ENCODE results near the gene PPP2R2B.

Gene PPP2R2B

DNA sequence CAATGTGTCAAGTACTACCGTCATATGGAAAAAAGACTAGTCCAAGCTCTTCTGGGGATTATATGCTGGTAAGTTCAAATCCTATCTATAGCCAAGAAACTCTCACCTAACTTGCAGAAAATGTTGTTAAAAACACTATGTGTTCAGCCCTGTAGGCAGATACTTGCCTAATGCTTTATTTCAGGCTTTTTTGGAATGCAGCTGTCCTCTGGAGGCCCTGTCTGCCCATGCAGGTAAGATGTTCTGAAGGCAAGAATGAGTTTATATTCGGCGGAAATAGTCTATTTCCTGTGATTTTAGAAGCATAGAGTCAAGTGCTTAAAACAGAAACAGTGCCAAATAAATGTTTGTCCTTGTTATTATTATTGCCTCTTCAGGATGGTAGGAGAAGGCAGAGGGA is 34.3 kb upstream of the PPP2R2B start:
- no peak for DNase-seq (ENCODE audit: low read depth, low spot score)
- TF ChIP-seq, protein P1, sequence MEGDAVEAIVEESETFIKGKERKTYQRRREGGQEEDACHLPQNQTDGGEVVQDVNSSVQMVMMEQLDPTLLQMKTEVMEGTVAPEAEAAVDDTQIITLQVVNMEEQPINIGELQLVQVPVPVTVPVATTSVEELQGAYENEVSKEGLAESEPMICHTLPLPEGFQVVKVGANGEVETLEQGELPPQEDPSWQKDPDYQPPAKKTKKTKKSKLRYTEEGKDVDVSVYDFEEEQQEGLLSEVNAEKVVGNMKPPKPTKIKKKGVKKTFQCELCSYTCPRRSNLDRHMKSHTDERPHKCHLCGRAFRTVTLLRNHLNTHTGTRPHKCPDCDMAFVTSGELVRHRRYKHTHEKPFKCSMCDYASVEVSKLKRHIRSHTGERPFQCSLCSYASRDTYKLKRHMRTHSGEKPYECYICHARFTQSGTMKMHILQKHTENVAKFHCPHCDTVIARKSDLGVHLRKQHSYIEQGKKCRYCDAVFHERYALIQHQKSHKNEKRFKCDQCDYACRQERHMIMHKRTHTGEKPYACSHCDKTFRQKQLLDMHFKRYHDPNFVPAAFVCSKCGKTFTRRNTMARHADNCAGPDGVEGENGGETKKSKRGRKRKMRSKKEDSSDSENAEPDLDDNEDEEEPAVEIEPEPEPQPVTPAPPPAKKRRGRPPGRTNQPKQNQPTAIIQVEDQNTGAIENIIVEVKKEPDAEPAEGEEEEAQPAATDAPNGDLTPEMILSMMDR (IDR thresholded peaks at IDR 0.05; ENCODE audit: low read depth, low read length) = no peak
- H3K4me3 ChIP-seq (ENCODE audit: low read depth, low read length) = no peak overlapping the region
- in situ Hi-C loops (cut with HindIII; ENCODE audit: low sequenced_read_pairs) = no loop called here

DNA sequence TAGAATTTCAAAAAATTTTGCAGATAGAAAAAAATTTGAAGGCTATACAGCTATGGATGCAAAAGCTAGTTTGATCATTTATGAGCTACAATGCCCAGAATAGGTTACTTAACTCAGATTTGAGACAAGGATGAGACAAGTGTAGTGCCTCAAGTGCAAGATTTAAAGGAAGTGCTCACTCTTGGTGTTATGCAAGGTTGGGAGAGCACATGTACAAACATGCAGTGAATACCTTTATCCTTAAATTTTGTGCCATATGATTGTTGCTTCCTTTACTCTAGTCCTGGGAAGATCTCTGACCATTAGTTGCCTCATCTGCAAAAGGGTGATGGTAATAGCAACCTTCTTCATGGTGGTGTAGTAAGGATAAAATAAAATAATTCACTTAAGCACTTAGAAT is 31.7 kb upstream of the PPP2R2B start:
- TF ChIP-seq, protein P1 (IDR thresholded peaks at IDR 0.05; ENCODE audit: low read depth, low read length) = no peak
- H3K4me3 ChIP-seq (ENCODE audit: low read depth, low read length) = no peak overlapping the region
- in situ Hi-C loops (cut with HindIII; ENCODE audit: low sequenced_read_pairs) = no loop called here
- DNase-seq (ENCODE audit: low read depth, low spot score) = no peak

DNA sequence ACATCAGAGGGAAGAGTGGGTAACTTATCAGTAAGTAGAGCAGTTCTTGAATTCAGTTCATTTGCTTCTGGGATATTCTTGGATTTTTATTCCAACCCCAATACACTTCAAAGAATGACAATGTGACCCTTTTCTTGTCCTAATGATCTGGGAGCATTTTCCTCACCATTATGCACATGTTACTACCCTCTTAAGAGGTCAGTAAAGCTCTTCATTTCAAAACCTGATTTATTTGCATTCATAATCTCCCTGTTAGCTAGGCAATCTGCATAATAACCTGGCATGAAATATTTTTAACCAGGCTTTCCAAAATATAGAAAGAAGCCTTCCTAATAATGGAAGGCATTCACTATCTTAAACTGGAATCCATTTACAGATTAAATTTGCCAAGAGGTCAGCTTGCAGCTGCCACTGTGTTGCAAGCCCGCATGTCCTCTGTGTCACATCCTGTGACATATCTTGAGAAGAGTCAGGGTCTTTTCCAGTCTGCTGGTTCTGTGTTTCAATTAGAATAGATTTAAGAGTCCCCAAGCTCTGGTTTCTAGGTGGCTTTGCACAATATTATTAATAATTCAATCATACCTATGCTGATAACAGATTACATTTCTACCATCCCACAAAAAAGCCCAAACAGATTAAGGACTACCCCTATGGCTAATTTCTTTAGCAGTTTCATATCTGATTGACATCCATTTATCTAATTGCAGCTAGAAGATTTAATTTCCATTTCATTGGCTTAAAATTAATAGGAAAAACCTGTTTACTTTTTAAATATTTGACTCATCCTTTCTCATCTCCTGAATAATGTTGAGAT is 30.9 kb upstream of the PPP2R2B start:
- no peak overlapping the region for H3K4me3 ChIP-seq (ENCODE audit: low read depth, low read length)
- no peak for DNase-seq (ENCODE audit: low read depth, low spot score)
- in situ Hi-C loops (cut with HindIII; ENCODE audit: low sequenced_read_pairs) = no loop called here
- TF ChIP-seq, protein P1 (IDR thresholded peaks at IDR 0.05; ENCODE audit: low read depth, low read length) = no peak

DNA sequence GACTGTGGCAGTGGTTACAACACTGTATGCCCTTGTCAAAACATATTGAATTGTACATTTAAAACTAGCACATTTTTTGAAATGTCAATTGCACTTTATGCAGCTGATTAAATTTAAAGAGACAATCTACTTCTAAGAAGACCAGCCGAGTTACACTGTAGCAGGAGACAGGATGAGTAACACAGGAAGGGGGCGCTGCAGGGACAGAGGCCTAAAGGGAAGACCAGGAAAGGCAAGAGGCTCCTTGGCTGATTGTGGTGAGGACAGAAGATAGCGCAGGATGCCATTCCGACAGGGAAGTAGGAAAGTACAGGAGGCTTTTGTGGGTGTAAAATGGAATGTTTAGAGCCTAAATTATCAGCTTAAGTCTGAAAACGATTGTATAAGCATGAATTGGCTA is 28.2 kb upstream of the PPP2R2B start:
- in situ Hi-C loops (cut with HindIII; ENCODE audit: low sequenced_read_pairs) = no loop called here
- no peak for DNase-seq (ENCODE audit: low read depth, low spot score)

DNA sequence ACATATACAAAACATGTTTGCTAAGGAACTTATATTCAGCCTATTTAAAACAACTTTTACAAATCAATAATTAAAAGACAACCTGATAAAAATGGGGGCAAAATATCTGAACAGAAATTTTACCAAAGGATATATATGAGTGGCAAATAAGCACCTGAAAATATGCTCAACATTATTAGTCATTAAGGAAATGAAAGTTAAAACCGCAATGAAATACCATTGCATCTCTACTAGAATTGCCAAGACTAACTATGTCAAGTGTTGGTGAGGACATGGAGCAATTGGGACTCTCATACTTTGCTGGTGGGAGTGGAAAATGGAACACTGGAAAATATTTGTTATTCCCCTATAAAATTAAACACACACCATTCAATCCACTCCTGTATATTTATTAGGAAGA is 26.3 kb upstream of the PPP2R2B start:
- DNase-seq (ENCODE audit: low read depth, low spot score) = no peak
- no peak overlapping the region for H3K4me3 ChIP-seq (ENCODE audit: low read depth, low read length)
- TF ChIP-seq, protein P1 (IDR thresholded peaks at IDR 0.05; ENCODE audit: low read depth, low read length) = no peak
- in situ Hi-C loops (cut with HindIII; ENCODE audit: low sequenced_read_pairs) = no loop called here

More for the DNA sequence above, 28.2 kb upstream of the PPP2R2B start:
- H3K4me3 ChIP-seq (ENCODE audit: low read depth, low read length) = no peak overlapping the region
- TF ChIP-seq, protein P1 (IDR thresholded peaks at IDR 0.05; ENCODE audit: low read depth, low read length) = no peak

DNA sequence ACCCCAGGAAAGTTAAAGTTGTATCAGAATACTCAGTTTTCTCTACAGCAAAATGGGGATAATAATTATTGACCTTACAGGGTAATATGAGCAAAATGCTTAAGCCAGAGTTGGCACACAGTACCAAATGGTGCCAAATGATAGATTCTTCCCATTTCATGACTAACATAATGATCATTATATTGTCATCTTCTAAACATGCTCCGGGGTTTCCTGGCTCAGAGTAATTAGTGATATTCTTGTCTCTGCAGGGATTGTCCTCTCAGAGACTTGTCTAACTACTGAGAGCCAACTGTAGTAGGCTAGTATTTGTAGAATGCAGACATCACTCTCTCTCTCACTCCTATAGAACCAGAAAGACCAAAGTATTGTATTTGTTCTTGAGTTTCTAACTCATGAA is 25.2 kb upstream of the PPP2R2B start:
- no peak overlapping the region for H3K4me3 ChIP-seq (ENCODE audit: low read depth, low read length)
- TF ChIP-seq, protein P1 (IDR thresholded peaks at IDR 0.05; ENCODE audit: low read depth, low read length) = no peak
- in situ Hi-C loops (cut with HindIII; ENCODE audit: low sequenced_read_pairs) = no loop called here
- DNase-seq (ENCODE audit: low read depth, low spot score) = no peak
